ENCODE measurements around the gene ARV1.
"Not testable (repeated sequence)": the region's sequence is repeated elsewhere in the genome, so short reads cannot be mapped to it uniquely, and the experiment has no call there.

The ARV1 gene

DNA sequence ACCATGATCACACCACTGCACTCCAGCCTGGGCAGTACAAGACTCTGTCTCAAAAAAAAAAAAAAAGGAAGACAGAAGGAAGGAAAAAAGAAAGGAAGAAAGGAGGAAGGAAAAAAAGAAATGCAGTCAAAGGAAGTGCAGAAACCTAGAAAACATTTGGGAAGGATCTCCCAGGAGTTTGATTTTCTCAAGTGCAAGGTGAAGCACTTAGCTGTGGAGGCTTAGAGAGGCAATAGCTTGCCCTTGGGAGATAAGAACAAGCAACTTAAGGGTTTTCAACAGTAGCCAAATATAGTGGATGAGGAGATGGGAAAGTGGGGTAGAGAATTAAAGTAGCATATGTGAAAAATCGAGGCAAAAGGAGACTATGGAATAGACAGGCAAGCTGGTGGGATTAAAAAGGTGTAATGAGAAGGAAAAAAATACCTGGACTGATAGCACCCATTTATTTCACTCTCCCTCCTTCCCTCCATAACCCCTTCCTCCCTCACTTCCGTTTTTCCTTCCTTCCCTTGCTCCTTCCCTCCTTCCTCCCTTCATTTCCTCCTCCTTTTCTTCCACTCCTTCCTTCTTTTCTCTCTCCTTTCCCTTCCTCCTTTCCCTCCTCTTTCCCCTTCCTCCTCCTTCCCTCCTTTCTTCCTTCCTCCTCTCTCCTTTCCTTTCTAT, 68.0 kb downstream of the ARV1 start:
- no peak for DNase-seq

GRCh38 chr1:231047529-231047928, 68.6 kb downstream of the ARV1 start:
- not testable (repeated sequence) for DNase-seq

DNA sequence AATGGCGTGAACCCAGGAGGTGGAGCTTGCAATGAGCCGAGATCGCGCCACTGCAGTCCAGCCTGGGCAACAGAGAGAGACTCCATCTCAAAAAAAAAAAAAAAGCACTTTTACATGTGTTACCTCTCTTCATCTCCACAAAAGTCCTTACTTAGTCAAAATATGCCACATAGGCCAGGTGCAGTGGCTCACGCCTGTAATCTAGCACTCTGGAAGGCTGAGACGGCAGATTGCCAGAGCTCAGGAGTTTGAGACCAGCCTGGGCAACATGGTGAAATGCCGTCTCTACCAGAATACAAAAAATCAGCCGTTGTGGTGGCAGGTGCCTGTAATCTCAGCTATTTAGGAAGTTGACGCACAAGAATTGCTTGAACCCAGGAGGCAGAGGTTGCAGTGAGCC, 69.5 kb downstream of the ARV1 start:
- not testable (repeated sequence) for DNase-seq

DNA sequence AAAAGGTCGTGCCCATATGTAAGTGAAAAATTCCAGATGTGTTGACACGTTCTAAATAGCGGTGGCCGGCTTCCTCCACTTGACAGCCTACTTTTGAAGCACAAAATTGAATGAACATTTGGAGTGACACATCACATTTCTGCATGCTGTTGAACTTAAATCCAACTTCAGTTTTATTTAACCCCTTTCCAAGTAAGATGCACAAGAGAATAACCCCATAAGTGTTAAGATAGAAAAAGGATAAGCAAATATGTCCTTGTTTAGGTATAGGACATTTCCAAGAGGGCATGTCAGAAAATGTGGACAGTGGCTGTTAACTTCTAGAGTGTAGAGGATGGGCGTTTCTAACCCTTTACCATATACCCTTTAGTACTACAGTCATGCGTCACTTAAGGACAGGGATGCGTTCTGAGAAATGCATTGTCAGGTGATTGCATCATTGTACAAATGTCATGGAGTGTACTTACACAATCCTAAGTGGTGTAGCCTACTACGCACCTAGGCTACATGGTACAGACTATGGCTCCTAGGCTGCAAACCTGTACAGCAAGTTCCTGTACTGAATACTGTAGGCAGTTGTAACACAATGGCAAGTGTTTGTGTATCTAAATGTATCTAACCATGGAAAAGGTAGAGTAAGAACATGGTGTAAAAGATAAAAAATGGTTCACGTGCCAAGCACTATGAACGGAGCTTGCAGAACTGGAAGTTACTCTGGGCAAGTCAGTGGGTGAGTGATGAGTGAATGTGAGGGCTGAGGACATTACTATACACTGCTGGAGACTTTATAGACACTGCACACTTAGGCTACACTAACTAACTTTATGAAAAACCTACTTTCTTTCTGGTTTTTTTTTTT, 70.5 kb downstream of the ARV1 start:
- no peak for DNase-seq

All from DMS 273 treated with DMSO at 0.1 percent for 48 hours (cell line).